Measurements from ENCODE around the gene CD6.

The CD6 gene

GRCh38 chr11:61008971-61009370 is 37.5 kb downstream of the CD6 start:
- H3K4me3 ChIP-seq (ENCODE audit: low read depth, low read length), result no peak overlapping the region
- TF ChIP-seq POLR2A (IDR thresholded peaks at IDR 0.05; ENCODE audit: extremely low read depth, insufficient read length) (no peak), MYC (IDR thresholded peaks at IDR 0.05; ENCODE audit: low read depth, low read length) (no peak), MAX (IDR thresholded peaks at IDR 0.05; ENCODE audit: low read depth, low read length) (no peak)
- TF ChIP-seq, protein P1, sequence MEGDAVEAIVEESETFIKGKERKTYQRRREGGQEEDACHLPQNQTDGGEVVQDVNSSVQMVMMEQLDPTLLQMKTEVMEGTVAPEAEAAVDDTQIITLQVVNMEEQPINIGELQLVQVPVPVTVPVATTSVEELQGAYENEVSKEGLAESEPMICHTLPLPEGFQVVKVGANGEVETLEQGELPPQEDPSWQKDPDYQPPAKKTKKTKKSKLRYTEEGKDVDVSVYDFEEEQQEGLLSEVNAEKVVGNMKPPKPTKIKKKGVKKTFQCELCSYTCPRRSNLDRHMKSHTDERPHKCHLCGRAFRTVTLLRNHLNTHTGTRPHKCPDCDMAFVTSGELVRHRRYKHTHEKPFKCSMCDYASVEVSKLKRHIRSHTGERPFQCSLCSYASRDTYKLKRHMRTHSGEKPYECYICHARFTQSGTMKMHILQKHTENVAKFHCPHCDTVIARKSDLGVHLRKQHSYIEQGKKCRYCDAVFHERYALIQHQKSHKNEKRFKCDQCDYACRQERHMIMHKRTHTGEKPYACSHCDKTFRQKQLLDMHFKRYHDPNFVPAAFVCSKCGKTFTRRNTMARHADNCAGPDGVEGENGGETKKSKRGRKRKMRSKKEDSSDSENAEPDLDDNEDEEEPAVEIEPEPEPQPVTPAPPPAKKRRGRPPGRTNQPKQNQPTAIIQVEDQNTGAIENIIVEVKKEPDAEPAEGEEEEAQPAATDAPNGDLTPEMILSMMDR (IDR thresholded peaks at IDR 0.05; ENCODE audit: low read depth, low read length), result no peak
- DNase-seq (ENCODE audit: low read depth), result no peak

GRCh38 chr11:61009392-61010275 is 38.2 kb downstream of the CD6 start:
- no peak overlapping the region for H3K4me3 ChIP-seq (ENCODE audit: low read depth, low read length)
- no peak for TF ChIP-seq MYC (IDR thresholded peaks at IDR 0.05; ENCODE audit: low read depth, low read length)
- TF ChIP-seq POLR2A (IDR thresholded peaks at IDR 0.05; ENCODE audit: extremely low read depth, insufficient read length), result no peak
- no peak for TF ChIP-seq MAX (IDR thresholded peaks at IDR 0.05; ENCODE audit: low read depth, low read length)
- TF ChIP-seq, protein P1 (IDR thresholded peaks at IDR 0.05; ENCODE audit: low read depth, low read length), result no peak
- DNase-seq (ENCODE audit: low read depth), result no peak

GRCh38 chr11:61010466-61011228 is 39.2 kb downstream of the CD6 start:
- TF ChIP-seq POLR2A (IDR thresholded peaks at IDR 0.05; ENCODE audit: extremely low read depth, insufficient read length) (no peak), MYC (IDR thresholded peaks at IDR 0.05; ENCODE audit: low read depth, low read length) (no peak), MAX (IDR thresholded peaks at IDR 0.05; ENCODE audit: low read depth, low read length) (no peak)
- TF ChIP-seq, protein P1 (IDR thresholded peaks at IDR 0.05; ENCODE audit: low read depth, low read length), result no peak
- H3K4me3 ChIP-seq (ENCODE audit: low read depth, low read length), result no peak overlapping the region
- DNase-seq (ENCODE audit: low read depth), result no peak

- H3K4me3 ChIP-seq (ENCODE audit: low read depth, low read length), result no peak overlapping the region
- DNase-seq (ENCODE audit: low read depth), result no peak
- TF ChIP-seq, protein P1 (IDR thresholded peaks at IDR 0.05; ENCODE audit: low read depth, low read length), result no peak
- TF ChIP-seq MYC (IDR thresholded peaks at IDR 0.05; ENCODE audit: low read depth, low read length) (no peak), POLR2A (IDR thresholded peaks at IDR 0.05; ENCODE audit: extremely low read depth, insufficient read length) (no peak), MAX (IDR thresholded peaks at IDR 0.05; ENCODE audit: low read depth, low read length) (no peak)
Measured at GRCh38 chr11:61011229-61011870, 39.9 kb downstream of the CD6 start.

DNA sequence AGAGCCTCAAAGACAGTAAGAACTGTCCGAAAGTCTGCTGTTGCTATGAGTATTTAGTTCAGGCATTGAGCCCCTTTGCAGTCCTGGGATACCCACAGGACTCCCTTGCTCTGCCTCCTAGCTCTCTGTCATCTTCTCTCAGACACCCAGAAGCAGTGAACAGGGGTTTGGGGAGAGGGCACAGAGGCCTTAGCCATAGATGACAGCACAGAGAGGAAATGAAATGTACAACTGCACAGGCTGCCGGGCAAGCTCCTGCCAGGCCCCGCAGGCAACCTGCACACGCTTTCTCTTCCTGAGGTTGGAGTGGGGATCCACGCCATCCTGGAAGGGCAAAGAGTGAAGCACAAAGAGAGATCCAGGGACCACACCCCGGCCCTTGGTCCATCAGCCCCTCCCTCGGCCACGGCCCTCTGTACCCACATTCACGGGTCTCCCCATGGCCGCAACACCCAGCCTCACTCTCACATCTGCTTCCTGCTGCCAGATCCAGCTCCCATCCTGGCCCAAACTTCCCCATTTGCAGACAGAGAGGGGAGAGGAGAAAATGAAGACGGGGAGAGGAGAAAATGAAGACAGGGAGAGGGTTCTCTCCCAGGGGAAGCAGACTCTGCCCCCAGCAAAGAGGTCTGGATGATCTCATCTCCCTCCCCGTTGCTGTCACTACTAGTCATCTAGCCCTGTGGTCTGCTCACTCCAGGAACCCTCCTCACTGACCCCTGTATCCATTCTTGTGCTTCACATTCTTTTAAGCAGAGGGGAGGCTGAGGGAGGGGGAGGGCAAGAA is 40.7 kb downstream of the CD6 start:
- DNase-seq (ENCODE audit: low read depth), result peak; percentile 46
- H3K4me3 ChIP-seq (ENCODE audit: low read depth, low read length), result no peak overlapping the region
- no peak for TF ChIP-seq MYC (IDR thresholded peaks at IDR 0.05; ENCODE audit: low read depth, low read length)
- TF ChIP-seq MAX (IDR thresholded peaks at IDR 0.05; ENCODE audit: low read depth, low read length), result no peak
- TF ChIP-seq POLR2A (IDR thresholded peaks at IDR 0.05; ENCODE audit: extremely low read depth, insufficient read length), result no peak
- TF ChIP-seq, protein P1 (IDR thresholded peaks at IDR 0.05; ENCODE audit: low read depth, low read length), result no peak
